GM21786 (cell line): Measurements from ENCODE around the gene MYO16.
"Not testable (repeated sequence)": the region's sequence is repeated elsewhere in the genome, so short reads cannot be mapped to it uniquely, and the experiment has no call there.

Experiments
- ATAC-seq: cut with Tn5 transposase; IDR thresholded peaks from one replicate; pipeline ENCODE4 v1.9.1; 2021; ENCODE audit not compliant: unreplicated experiment

The MYO16 gene

GRCh38 chr13:109215377-109215776 is 586.0 kb downstream of the MYO16 start:
- no peak for ATAC-seq

- ATAC-seq: not testable (repeated sequence)
Measured at GRCh38 chr13:109217510-109217909, 588.1 kb downstream of the MYO16 start.

- ATAC-seq: no peak
Measured at GRCh38 chr13:109220631-109221030, 591.2 kb downstream of the MYO16 start.

DNA sequence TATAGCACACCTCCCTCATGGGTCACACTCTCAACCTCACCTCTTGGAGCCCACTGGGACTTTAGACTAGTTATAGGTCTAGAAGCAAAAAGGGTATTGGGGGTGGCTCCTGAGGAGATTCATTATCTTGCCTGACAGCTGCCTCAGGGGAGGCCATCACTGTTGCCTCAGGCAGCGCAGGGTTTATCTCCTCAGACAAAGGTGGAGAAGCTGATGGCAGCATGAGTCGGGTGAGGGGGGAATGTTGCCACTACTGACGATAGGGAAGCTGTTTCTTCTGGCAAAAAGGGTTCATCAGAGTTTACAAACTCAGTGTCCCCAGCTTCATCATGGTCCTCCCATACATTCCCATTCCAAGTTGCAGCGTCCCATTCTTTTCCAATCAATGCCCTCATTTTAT is 594.6 kb downstream of the MYO16 start:
- no peak for ATAC-seq

DNA sequence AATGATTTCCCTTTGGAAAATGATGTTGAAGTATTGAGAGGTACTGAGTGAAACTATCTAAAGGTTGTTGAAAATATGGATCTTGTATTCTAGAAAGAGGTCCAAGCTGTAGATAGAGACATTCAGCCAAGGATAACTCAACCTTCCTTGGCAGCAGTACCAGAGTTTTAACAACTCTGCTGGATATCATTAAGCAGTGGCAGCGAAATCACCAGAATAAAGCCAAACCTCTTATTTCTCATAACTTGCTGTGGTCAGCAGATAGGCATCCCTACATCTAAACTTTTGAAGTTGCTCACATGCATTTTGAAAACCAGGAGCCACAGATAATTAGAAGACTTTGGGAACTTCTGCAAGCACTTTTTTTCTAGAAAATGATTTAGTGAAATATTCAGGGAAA is 597.2 kb downstream of the MYO16 start:
- no peak for ATAC-seq

GRCh38 chr13:109227344-109227940 is 598.0 kb downstream of the MYO16 start:
- ATAC-seq: no peak

GRCh38 chr13:109228211-109228610 is 598.8 kb downstream of the MYO16 start:
- no peak for ATAC-seq

DNA sequence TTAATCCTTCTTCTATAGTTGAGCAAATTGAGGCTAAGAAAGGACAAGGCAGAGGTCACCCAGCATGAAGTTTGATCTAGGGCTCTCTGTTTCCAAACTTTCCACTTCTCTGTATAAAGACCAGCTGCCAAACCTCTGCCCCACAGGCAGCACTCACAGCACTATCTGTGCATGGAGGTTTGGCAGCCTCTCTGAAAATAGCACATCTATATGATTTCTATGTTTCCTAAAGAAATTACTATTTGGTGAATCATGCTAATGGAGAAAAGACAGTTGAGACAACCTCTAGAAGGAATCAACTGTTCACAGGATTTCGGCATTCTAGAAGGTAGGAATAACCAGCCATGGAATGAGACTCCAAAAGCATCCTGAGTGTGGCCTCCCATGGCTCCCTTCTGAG is 602.5 kb downstream of the MYO16 start:
- no peak for ATAC-seq

DNA sequence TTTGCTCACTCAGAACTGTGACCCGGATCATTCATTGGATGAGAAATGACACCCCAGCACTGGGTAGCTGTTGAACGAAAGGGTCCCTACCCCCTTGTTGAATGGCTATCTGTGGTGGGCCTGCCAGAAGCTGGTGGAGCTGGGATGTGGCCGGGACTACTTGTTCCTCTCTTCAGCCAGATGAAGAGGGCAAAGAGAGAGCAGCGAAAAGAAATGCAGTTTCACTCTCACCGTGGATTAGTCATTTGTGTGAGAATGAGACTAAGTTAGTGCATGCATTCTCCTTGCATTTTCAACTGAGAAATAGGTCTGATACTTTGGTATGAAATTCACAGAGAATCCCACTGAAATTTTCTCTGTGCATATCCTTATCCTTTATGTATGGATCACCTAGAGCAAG is 603.9 kb downstream of the MYO16 start:
- ATAC-seq: peak; percentile 85

DNA sequence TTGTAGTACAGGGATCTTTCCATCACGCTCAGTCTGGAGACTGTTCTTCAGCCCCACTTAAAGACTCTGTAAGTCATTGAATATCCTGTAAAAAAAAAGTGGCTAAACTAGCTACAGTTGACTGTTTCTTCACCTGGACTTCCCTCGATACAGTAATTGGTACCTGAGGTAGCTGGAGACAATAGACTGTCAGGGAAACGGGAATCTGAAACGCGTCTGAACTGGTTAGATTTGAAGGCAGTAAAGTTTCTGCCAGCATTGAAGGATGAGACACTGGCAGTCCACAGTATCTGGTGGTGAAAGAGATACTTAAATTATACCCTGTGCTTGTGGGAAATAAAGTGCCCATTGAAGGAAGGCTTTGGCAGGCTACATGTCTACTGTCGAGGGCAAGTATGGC is 606.5 kb downstream of the MYO16 start:
- ATAC-seq: no peak

GRCh38 chr13:109241160-109241559 is 611.7 kb downstream of the MYO16 start:
- ATAC-seq: no peak

DNA sequence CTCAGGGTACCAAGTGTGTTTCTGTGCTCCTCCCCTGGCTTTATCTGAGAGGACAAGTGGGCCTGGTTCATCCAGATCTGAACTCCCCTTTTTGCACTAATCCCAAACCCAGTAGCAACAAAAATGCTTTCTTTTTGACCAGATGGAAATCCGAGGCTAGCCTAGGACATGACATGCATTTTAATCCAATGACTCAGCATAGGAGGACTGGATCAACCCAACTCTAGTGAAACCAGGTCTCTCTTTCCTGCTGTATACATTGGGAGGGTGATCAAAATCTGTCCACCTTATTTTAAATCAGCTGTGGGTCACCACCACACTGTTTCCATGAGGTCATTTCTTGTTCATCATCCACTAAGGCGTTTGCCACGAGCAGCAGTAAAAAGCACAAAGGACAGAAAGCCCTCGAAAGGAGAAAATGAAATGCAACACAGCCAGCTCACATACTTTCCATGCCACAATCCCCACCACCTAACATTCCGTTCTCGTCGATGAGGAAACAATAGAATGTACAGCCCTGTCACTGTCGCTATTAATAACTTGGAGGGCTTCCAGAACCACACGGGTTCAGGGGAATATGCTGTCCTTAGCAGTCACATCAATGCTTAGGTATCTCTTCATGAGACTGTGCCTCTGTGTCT is 614.0 kb downstream of the MYO16 start:
- no peak for ATAC-seq

DNA sequence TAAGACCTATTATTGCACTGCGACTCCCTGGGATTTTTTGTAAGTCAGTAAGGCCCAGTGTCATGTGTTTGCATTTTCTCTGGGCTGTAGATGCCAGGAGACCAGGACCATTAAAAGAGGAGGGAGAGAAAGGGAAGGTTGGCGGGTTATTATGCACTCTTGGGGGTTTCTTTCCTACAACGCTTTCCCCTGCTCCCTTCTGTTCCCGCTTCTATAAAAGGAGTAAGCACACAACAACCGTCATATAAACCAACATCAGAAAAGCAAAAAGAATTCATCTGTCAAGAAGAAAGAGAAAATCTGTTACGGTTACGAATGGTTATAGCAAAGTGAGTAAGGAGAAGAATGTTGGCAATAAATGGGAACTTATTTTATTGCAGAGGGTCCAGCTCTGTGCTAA is 615.2 kb downstream of the MYO16 start:
- no peak for ATAC-seq

- no peak for ATAC-seq
Measured at GRCh38 chr13:109246001-109246400, 616.6 kb downstream of the MYO16 start.

DNA sequence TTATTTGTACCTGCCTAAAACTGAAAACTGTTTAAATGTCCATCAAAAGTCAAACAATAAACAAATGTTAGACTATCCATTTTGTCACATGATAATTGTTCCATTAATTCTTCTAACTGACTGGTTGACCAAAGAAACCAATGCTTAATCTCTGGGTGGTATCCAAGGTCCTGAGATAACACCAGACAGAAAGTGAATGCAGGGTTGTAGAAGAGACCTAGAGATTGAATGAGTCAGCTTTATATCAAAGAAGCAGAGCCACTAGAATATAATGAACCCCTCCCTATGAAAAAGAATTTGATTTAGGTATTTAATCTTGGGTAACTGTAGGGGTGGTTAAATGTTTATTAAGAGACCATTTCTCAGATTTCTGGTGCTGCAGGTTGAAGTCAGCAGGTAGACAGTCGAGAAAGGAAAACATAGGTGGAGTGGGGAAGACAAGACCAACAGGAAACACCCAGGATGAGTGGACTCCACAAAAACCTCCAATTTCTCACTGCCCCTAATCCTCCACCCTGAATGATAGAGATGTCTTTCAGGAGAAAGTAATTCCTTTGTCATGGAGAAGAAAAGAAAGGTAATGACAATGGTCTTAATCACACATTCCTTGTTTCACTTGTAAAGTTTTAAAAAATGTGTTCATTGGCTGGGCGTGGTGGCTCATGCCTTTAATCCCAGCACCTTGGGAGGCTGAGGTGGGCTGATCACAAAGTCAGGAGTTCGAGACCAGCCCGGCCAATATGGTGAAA is 620.5 kb downstream of the MYO16 start:
- no peak for ATAC-seq

GRCh38 chr13:109251956-109252355 is 622.5 kb downstream of the MYO16 start:
- ATAC-seq: no peak

DNA sequence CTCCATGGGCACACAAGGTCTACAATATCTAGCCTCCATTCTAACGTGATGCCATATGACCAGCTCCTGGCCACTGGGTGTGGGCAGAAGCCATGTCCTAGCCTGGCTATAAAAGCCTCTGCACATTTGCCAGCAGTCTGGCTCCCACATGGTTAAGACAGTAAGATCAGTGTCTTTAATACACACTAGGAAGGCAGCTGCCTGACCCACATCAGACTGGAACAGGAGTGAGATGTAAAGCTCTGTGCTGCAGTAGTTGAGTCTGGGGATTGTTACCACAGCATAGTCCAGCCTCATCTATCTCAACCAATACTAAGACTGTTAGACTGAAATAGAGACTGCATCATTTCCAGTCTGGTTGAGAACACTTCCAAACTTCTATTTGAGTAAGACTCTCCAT is 623.9 kb downstream of the MYO16 start:
- no peak for ATAC-seq

GRCh38 chr13:109254274-109254673 is 624.9 kb downstream of the MYO16 start:
- no peak for ATAC-seq

DNA sequence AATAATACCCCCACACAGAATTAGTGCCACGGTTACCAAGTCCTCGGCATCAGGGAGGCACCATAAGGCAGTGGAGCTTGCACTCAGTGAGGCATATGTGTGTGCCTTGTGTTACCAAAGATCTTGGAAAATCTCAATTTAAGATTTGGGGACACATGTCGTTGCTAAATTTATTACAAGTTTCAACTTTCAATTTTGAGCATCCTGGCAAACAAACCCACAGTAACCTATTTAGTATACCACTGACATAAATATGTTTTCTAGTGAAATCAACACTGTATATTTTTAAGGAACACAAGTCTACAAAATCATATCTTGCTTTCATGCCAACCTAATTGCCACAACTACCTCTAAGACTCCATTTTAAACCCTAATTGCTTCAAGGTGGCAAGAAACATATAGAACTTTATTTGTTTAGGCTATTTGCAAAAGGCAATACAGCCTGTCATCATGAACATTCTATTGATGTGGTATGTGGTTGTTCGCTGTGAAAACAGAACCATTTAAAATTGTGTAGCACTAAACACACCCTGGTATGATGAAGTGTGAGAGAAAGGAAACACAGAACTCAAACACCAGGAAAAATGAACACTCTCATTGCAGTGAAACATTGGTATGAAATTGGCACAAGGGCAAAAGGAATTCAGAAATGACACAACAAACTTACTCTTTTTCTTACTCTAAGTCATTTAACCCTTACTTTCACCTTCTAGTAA is 625.9 kb downstream of the MYO16 start:
- ATAC-seq: no peak

DNA sequence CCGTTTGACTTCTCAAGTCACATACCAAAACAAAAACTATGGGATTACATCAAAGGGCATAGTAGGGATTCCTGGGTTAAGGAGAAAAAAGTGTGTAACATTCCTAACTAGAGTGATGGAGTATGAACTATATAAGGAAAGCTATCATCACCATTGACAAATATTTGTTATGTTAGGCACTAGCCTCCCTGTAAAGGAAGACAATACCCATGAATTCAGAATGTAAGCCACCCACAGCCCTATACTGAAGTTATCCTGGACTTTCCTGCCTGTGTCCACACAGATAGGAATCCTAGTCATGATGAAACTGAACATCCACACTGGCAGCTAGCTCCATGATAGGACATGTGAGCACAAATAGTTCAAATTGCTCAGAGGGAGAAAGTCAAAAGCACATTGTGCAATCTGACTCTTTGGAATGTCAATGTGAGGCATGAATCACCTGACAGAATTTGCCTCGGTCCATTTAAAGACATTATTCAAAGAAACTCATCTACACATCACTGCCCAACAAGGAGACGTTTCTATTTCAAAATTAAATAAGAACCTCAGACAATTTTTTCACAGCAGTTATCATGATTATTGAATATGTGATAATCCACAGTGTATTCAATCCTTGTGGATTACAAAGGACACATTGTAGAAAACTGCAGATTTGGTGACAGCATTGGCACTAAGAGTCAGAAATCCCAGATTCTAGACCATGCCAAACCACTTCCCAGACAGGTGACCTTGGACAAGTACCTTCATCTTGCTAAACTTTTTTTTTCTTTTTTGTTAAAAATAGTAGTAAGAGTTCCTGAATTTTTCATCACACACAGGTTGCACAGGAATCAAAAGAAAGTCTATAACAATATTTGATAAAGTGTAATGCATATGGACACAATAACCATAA is 627.7 kb downstream of the MYO16 start:
- no peak for ATAC-seq
